OCI-M2 (cell line): Measurements from ENCODE around the gene TASOR2.

Experiments
- DNase-seq: peaks from one replicate; lab custom pipeline; 2025; ENCODE audit not compliant: unreplicated experiment; lab: John Stamatoyannopoulos, UW

The TASOR2 gene

DNA sequence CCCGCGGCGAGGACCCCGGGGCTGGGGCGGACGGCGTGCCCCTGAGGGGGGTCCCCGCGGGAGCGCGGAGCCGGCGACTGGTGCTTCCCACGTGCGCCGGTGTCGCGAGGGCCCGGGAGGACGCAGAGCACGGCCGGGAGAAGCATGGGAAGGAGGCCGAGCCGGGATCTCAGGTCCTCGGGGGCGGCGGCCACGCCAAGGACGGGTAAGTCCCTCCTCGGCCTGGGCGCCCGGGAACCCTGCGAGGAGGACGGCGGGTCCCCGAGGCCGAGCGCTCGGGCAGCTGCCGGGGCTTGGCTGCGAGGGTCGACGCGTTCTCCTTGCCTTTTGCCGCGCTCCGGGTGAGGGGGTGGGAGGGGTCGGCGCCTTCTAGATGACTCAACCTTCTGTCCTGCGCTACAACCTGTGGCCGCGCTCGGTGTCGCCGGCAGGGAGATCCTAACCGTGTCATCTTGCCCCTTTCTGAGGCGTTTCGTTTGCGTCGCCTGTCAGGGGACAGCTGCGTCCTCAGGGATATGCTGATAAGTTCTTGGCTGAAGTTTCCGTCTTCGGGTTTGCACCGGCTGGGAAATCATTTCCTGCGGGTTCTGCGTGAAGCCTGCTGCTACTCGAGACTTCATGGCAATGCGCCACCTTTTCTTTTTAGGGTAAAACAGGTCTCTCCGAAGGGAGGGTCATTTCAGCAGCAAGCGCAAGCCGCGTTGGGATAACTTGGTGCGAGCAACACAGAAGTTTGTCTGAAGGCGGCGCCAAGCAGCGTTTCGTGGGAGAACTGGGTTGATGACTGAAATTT is 529 bp downstream of the TASOR2 start:
- DNase-seq: no peak

- DNase-seq: no peak
Measured at GRCh38 chr10:5685764-5686240, 1.2 kb downstream of the TASOR2 start.

DNA sequence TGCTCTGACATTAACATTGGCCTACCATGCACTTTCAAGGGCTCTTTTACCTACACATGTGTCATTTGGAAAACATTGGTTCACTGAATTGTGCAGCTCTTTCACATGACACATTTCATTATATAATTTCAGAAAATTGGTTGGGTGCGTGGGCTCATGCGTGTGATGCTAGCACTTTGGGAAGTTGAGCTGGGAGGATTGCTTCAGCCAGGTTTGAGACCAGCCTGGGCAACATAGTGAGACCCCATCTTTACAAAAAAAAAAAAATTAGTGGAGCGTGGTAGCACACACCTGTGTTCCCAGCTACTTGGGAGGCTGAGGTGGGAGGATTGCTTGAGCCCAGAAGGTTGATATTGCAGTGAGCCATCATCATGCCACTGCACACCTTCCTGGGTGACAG is 3.9 kb downstream of the TASOR2 start:
- DNase-seq: no peak

DNA sequence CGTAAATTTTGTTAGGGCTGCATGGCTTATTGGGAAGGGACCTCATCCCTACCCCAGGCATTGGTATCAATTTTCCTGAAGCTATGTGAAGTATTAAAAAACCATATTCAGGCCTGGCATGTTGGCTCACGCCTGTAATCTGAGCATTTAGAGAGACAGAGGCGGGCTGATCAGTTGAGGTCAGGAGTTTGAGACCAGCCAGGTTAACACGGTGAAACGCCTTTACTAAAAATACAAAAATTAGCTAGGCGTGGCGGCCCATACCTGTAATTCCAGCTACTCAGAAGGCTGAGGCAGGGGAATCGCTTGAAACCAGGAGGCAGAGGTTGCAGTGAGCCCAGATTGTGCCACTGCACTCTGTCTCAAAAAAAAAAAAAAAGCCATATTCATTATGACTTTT is 7.1 kb downstream of the TASOR2 start:
- DNase-seq: no peak

DNA sequence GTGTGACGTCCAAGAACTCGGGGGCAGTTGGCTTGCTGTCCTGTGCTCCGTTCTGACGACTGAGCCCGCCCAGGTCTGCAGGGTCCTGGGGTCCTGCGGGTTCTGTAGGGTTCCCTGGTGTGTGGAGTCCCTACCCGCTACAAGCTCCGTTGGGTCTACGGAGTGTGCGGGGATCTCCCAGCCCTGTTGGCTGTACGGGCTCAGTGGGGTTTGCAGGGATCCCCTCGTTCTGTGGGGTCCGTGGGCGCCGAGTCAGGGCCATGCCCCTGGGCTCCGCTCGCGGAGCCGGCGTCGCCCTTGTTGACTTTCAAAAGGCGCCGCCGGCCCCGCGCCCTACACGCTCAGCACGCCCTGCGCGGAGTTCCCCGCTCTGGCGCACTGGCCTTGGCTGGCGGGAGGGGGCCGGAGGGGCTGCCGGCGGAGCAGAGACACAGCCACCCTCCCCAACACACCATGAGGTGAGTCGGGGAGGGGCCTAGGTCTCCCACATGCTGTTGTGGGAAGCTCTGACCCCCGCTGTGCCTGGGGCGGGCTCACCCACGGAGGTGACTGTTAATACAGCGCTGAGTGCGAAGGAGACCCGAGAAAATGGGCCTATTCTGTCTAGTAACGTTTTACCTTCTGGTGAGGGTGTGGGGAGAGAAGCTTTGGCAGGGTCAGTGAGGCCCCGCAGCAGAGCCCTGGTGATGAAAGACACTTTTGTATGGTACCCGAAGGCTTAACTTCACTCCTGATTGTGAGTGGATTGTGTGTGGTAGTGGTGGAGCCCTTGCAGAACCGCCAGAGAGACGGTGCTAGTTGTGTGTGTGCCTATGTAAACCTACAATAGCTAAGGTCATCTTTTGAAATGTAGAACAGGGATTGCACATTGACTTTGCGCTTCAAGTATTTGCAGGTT is 8.1 kb downstream of the TASOR2 start:
- DNase-seq: no peak

GRCh38 chr10:5694573-5694972 is 9.9 kb downstream of the TASOR2 start:
- DNase-seq: no peak

DNA sequence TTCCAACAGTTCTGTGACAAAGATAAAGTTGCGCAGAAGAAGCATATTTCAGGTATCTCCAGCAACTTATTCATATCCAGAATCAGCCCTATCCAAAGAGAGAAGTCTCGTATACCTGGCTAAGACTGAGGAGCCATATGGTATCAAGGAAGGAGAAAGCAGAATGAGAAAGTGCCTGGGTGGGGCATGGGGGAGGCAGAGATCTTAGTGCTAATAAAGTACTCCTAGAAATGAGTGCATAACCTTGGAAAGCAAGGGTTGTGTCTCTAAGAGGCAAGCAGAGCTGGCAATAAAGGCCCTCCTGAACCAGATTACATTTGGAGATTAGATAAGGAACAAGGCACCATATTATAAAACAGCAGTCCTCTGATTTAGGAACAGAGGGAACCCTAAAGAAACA is 12.7 kb downstream of the TASOR2 start:
- DNase-seq: no peak

- no peak for DNase-seq
Measured at GRCh38 chr10:5698062-5698461, 13.4 kb downstream of the TASOR2 start.

- DNase-seq: no peak
Measured at GRCh38 chr10:5708356-5708755, 23.7 kb downstream of the TASOR2 start.

GRCh38 chr10:5709865-5710264 is 25.2 kb downstream of the TASOR2 start:
- no peak for DNase-seq

- no peak for DNase-seq
Measured at GRCh38 chr10:5710859-5711258, 26.2 kb downstream of the TASOR2 start.

GRCh38 chr10:5711642-5712041 is 27.0 kb downstream of the TASOR2 start:
- no peak for DNase-seq

- no peak for DNase-seq
Measured at GRCh38 chr10:5719546-5719945, 34.9 kb downstream of the TASOR2 start.

DNA sequence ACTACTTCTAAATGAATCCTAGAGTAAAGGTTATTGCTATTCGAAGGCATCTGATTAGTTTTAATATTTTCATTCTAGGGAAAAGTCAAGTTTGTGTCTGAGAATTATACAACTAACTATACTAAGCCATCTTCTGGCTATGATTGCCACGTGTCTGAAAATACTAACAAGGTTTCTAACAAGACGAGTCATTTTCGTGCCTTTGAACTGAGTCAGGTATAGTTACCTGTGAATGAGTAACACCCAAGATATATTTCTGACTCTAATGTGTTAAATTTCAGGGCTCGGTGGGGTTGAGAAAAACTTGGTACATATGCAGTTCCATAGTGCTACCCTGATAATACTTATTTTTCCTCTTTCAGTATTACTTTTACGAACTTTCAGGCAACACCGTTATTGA is 35.5 kb downstream of the TASOR2 start:
- DNase-seq: no peak

DNA sequence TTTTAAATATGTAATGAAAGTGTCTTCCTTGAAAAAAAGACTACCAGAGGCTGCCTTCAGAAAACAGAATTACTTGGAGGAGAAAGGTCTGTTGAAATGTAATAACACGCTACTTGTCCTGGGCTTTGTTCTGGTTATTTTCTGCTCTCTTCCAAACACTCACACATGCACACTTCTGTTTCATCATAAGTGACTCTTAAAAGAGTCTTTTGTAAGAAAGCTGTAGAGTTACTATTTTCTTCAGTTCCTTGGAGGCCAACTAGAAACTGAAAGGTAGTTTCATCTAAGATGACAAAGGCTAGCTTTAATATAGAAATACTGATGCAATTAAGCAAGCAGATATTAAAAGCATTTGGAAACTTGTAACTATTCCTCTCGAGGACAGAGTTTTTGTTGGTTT is 39.1 kb downstream of the TASOR2 start:
- DNase-seq: no peak

GRCh38 chr10:5730766-5731165 is 46.1 kb downstream of the TASOR2 start:
- DNase-seq: no peak

DNA sequence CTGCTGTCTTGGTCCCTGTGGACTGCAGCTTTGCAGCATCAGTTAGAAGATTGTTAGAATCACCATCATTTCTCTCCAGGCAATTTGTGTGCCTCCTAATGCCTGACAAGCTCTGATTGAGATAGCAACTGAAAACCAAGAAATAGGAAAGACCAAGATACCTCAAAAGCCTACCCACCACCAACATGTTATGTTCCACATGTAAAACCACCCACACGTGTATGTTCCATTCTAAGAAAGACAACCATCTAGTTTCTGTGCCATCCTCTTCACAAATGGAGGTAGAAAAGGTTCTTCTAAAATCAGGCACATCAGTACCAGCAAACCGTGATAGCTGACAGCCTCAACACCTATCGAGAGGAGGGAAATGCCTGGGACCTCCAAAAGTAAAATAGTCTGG is 46.9 kb downstream of the TASOR2 start:
- DNase-seq: no peak

DNA sequence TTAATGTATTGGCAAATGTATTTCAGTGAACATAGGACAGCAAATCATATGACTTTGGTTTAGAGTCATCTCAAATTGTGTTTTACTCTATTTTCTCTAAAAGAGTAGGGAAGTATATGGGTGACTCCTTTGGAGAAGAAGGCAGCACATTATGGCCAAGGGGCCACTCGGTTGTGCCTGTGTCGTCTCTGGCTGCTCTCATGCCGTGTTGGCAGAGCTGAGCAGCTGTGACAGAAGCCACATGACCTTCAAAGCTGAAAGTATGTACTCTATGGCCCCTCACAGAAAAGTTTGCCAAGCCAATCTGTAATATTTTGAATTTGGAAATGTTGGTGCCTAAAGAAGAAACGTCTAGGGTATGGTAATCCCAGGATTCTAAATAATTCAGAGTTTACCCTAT is 47.5 kb downstream of the TASOR2 start:
- no peak for DNase-seq
